Mesendoderm (in vitro differentiated cells): Measurements from ENCODE around the gene CBX2.
"Not testable (repeated sequence)": the region's sequence is repeated elsewhere in the genome, so short reads cannot be mapped to it uniquely, and the experiment has no call there.

Source experiments
- DNase-seq: peaks from one replicate; pipeline ENCODE4 v3.0.0; 2013
- H2AK5ac ChIP-seq: 2 replicates; pipeline ENCODE4 v1.6.1; 2013; ENCODE audit warnings: low read length, inconsistent platforms
- H2BK120ac ChIP-seq: 2 replicates; pipeline ENCODE4 v1.6.1; 2013; ENCODE audit warnings: low read depth, mild to moderate bottlenecking, low read length, moderate library complexity, mixed read lengths
- H2BK15ac ChIP-seq: replicated peaks from 2 replicates; pipeline ENCODE4 v1.6.1; 2013; ENCODE audit warnings: low read depth, mild to moderate bottlenecking, moderate library complexity
- H2BK5ac ChIP-seq: 2 replicates; pipeline ENCODE4 v1.6.1; 2013; ENCODE audit warnings: low read length, inconsistent platforms
- H3K18ac ChIP-seq: 2 replicates; pipeline ENCODE4 v1.6.1; 2013; ENCODE audit warnings: mild to moderate bottlenecking, low read length, mixed read lengths
- H3K23ac ChIP-seq: one replicate; pipeline ENCODE4 v1.6.1; 2013; ENCODE audit warnings: low read length
- H3K27ac ChIP-seq: 2 replicates; pipeline ENCODE4 v1.5.1; 2013; ENCODE audit warnings: low read depth, mild to moderate bottlenecking, inconsistent platforms, low read length, moderate library complexity
- H3K27me3 ChIP-seq: 2 replicates; pipeline ENCODE4 v1.6.1; 2013; ENCODE audit warnings: low read length, control low read depth, mild to moderate bottlenecking, inconsistent platforms; ENCODE audit not compliant: insufficient read depth, poor library complexity
- H3K36me3 ChIP-seq: 2 replicates; pipeline ENCODE4 v1.6.1; 2013; ENCODE audit warnings: low read length, inconsistent platforms; ENCODE audit not compliant: control insufficient read depth, insufficient read depth
- H3K4ac ChIP-seq: one replicate; pipeline ENCODE4 v1.6.1; 2013; ENCODE audit warnings: low read depth, mild to moderate bottlenecking, low read length, moderate library complexity
- H3K4me1 ChIP-seq: 2 replicates; pipeline ENCODE4 v1.6.1; 2013; ENCODE audit warnings: low read depth, low read length, inconsistent platforms; ENCODE audit not compliant: control insufficient read depth
- H3K4me2 ChIP-seq: 2 replicates; pipeline ENCODE4 v1.6.1; 2013; ENCODE audit warnings: low read length
- H3K4me3 ChIP-seq: 2 replicates; pipeline ENCODE4 v1.5.1; 2013; ENCODE audit warnings: mild to moderate bottlenecking, low read length
- H3K56ac ChIP-seq: one replicate; pipeline ENCODE4 v1.6.1; 2013; ENCODE audit warnings: low read length
- H3K79me1 ChIP-seq: 2 replicates; pipeline ENCODE4 v1.6.1; 2013; ENCODE audit warnings: low read length, inconsistent platforms
- H3K79me2 ChIP-seq: 2 replicates; pipeline ENCODE4 v1.6.1; 2013; ENCODE audit warnings: mild to moderate bottlenecking, low read length; ENCODE audit not compliant: control insufficient read depth, insufficient read depth
- H3K9ac ChIP-seq: 2 replicates; pipeline ENCODE4 v1.6.1; 2013; ENCODE audit warnings: low read length, inconsistent platforms
- H4K5ac ChIP-seq: one replicate; pipeline ENCODE4 v1.6.1; 2013; ENCODE audit warnings: low read length
- H4K8ac ChIP-seq: one replicate; pipeline ENCODE4 v1.6.1; 2013; ENCODE audit warnings: low read depth, mild to moderate bottlenecking, control low read depth, low read length, moderate library complexity
- WGBS: extraction: QIAGEN DNeasy Blood & Tissue Kit; methylation state at CpG from one replicate; pipeline ENCODE4 v1.1.7; 2013; ENCODE audit warnings: low lambda C conversion rate, missing lambda C conversion rate; ENCODE audit not compliant: insufficient coverage; ENCODE audit errors: extremely low coverage; 5-methylcytosine and 5-hydroxymethylcytosine counted together

CBX2 gene

GRCh38 chr17:79769570-79770506 is 8.1 kb upstream of the CBX2 start:
- Histone ChIP-seq H3K56ac (no peak overlapping the region), H3K23ac (no peak overlapping the region), H3K4ac (no peak overlapping the region), H3K4me2 (no peak overlapping the region), H3K27me3 (no peaks in the 10 kb centered on the region), H2BK5ac (no peak overlapping the region), H3K9ac (no peak overlapping the region), H3K18ac (no peak overlapping the region), H4K8ac (no peak overlapping the region), H4K5ac (no peak overlapping the region), H3K4me1 (no peaks in the 10 kb centered on the region), H3K79me1 (no peaks in the 10 kb centered on the region), H3K36me3 (no peaks in the 10 kb centered on the region), H2AK5ac (no peak overlapping the region), H3K27ac (no peak overlapping the region), H3K4me3 (no peak overlapping the region), H3K79me2 (no peaks in the 10 kb centered on the region), H2BK15ac (no peak overlapping the region), H2BK120ac (no peak overlapping the region)
- no CpG with 5 or more reads among the region's 28 CpGs for WGBS
- DNase-seq: no peak

GRCh38 chr17:79771276-79771675 is 6.7 kb upstream of the CBX2 start:
- Histone ChIP-seq H2BK120ac (no peak overlapping the region), H4K8ac (no peak overlapping the region), H3K27me3 (no peaks in the 10 kb centered on the region), H3K79me2 (no peaks in the 10 kb centered on the region), H3K23ac (no peak overlapping the region), H3K36me3 (no peaks in the 10 kb centered on the region), H2BK5ac (no peak overlapping the region), H3K56ac (no peak overlapping the region), H3K4ac (no peak overlapping the region), H3K4me1 (no peaks in the 10 kb centered on the region), H3K79me1 (no peaks in the 10 kb centered on the region), H4K5ac (no peak overlapping the region), H3K4me2 (no peak overlapping the region), H3K4me3 (no peak overlapping the region), H3K18ac (no peak overlapping the region), H3K27ac (no peak overlapping the region), H3K9ac (no peak overlapping the region), H2AK5ac (no peak overlapping the region), H2BK15ac (no peak overlapping the region)
- no CpG with 5 or more reads among the region's 6 CpGs for WGBS
- DNase-seq: no peak

- not testable (repeated sequence) for H4K5ac ChIP-seq, H3K79me2 ChIP-seq, H4K8ac ChIP-seq, H3K4me1 ChIP-seq, DNase-seq, H3K4me3 ChIP-seq, H2BK5ac ChIP-seq, H3K4ac ChIP-seq, H3K27ac ChIP-seq, H2BK120ac ChIP-seq, H3K27me3 ChIP-seq, H3K36me3 ChIP-seq, H3K56ac ChIP-seq, H3K9ac ChIP-seq, H3K18ac ChIP-seq, H2BK15ac ChIP-seq, H3K23ac ChIP-seq, H3K79me1 ChIP-seq, H2AK5ac ChIP-seq, H3K4me2 ChIP-seq
- WGBS: no CpG with 5 or more reads among the region's 9 CpGs
These were observed 5.2 kb upstream of the CBX2 start for GRCh38 chr17:79772726-79773125.

DNA sequence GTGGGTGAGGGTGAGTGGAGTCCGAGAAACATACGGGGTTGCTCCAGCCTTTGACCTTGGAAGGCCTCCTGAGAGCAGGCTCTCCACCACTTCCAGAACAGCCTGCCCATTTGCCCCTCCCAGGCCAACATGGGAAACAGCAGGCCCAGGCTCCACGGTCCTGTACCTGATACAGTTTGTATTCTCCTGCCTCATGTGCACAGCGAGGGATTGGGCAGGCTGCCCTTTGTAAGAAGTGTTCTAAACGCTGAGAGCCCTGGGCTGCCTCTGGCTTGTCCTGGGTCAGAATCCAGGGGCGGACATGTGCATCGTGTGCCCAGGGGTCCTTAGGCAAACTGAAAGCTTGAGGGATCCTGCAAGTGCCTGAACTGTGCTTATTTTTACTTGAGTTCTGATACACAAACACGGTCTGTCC is 3.4 kb upstream of the CBX2 start:
- Histone ChIP-seq H3K23ac (no peak overlapping the region), H3K9ac (no peak overlapping the region), H3K56ac (no peak overlapping the region), H2BK5ac (no peak overlapping the region), H3K79me2 (peaks cover under 1% of the 10 kb centered on the region), H3K36me3 (peaks cover under 1% of the 10 kb centered on the region), H3K4me3 (no peak overlapping the region), H3K4me2 (no peak overlapping the region), H3K4ac (no peak overlapping the region), H4K5ac (no peak overlapping the region), H3K4me1 (peaks cover 6% of the 10 kb centered on the region), H2BK120ac (no peak overlapping the region), H3K79me1 (peaks cover 5% of the 10 kb centered on the region), H2AK5ac (no peak overlapping the region), H2BK15ac (no peak overlapping the region), H3K27me3 (no peaks in the 10 kb centered on the region), H4K8ac (no peak overlapping the region), H3K18ac (no peak overlapping the region), H3K27ac (no peak overlapping the region)
- WGBS: no CpG with 5 or more reads among the region's 8 CpGs
- no peak for DNase-seq

DNA sequence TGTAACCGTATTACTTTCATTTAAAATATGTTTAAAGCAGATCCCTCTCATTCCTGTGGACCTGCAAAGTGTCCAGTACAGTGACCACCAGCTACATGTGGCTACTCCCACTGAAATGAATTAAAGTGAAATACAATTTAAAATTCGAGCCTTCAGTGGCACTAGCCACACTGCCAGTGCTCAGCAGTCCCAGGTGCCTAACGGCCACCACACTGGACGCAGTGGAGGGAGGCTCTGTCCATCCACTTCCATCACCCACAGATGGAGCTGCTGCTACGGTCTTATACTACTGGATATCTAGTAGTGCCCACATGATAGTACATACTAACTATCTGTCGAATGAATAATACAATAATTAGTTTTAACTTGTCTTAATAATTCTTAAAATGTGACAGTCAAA is 2.3 kb upstream of the CBX2 start:
- no peak overlapping the region for H3K4me3 ChIP-seq
- H3K27me3 ChIP-seq: no peaks in the 10 kb centered on the region
- H3K4ac ChIP-seq: no peak overlapping the region
- peaks cover 9% of the 10 kb centered on the region for H3K79me1 ChIP-seq
- no peak overlapping the region for H3K23ac ChIP-seq
- H2BK120ac ChIP-seq: no peak overlapping the region
- H3K4me2 ChIP-seq: no peak overlapping the region
- H4K8ac ChIP-seq: no peak overlapping the region
- no peak for DNase-seq
- no peak overlapping the region for H4K5ac ChIP-seq
- no peak overlapping the region for H2AK5ac ChIP-seq
- H3K56ac ChIP-seq: no peak overlapping the region
- no peak overlapping the region for H3K27ac ChIP-seq
- H2BK15ac ChIP-seq: no peak overlapping the region
- no peak overlapping the region for H3K18ac ChIP-seq
- peaks cover 6% of the 10 kb centered on the region for H3K4me1 ChIP-seq
- no peak overlapping the region for H2BK5ac ChIP-seq
- H3K9ac ChIP-seq: no peak overlapping the region
- peaks cover 2% of the 10 kb centered on the region for H3K79me2 ChIP-seq
- WGBS: no CpG with 5 or more reads among the region's 6 CpGs
- H3K36me3 ChIP-seq: peaks cover 1% of the 10 kb centered on the region
